ENCODE measurements around the gene PRKAR1B. TPM values are rescaled to one million over a fixed set of nuclear protein-coding genes. Genes with fewer than 3 reads are reported as not detected.

The PRKAR1B gene
- total RNA-seq, 1 experiment from 2014 or later, result 62.0 TPM

- ChIA-PET POLR2A (no interaction called here), CTCF (no interaction called here)
- Histone ChIP-seq H3K9me3 (ENCODE audit: control insufficient read depth, insufficient read depth, low read depth, low read length) (no peaks in the 10 kb centered on the region), H3K27ac (ENCODE audit: low read length) (no peak overlapping the region), H3K4me3 (ENCODE audit: low read depth in 2 of 2, low read length in 2 of 2) (no peak overlapping the region), H3K4me1 (ENCODE audit: control insufficient read depth, insufficient read depth, low read length) (no peaks in the 10 kb centered on the region), H3K36me3 (ENCODE audit: control insufficient read depth, insufficient read depth, low read length) (no peaks in the 10 kb centered on the region), H3K27me3 (ENCODE audit: control insufficient read depth, insufficient read depth, low read length) (no peaks in the 10 kb centered on the region)
- DNase-seq (ENCODE audit: low read depth, low spot score), result no peak
- intact Hi-C loops (cut with micrococcal nuclease; ENCODE audit: unreplicated experiment), result no loop called here
- no TSS peak for BruUV-seq (replicated peaks)
- in situ Hi-C loops (cut with HindIII; ENCODE audit: low pct_unique_long_range_greater_than_20kb, low sequenced_read_pairs), result no loop called here
- TF ChIP-seq TCF7L2 (IDR thresholded peaks at IDR 0.05; ENCODE audit: low read depth, low read length), result no peak
- no peak for TF ChIP-seq CTCF (IDR thresholded peaks at IDR 0.05)
- no peak for TF ChIP-seq POLR2AphosphoS5 (IDR thresholded peaks at IDR 0.05; ENCODE audit: low read depth, low read length)
- TF ChIP-seq, protein P1, sequence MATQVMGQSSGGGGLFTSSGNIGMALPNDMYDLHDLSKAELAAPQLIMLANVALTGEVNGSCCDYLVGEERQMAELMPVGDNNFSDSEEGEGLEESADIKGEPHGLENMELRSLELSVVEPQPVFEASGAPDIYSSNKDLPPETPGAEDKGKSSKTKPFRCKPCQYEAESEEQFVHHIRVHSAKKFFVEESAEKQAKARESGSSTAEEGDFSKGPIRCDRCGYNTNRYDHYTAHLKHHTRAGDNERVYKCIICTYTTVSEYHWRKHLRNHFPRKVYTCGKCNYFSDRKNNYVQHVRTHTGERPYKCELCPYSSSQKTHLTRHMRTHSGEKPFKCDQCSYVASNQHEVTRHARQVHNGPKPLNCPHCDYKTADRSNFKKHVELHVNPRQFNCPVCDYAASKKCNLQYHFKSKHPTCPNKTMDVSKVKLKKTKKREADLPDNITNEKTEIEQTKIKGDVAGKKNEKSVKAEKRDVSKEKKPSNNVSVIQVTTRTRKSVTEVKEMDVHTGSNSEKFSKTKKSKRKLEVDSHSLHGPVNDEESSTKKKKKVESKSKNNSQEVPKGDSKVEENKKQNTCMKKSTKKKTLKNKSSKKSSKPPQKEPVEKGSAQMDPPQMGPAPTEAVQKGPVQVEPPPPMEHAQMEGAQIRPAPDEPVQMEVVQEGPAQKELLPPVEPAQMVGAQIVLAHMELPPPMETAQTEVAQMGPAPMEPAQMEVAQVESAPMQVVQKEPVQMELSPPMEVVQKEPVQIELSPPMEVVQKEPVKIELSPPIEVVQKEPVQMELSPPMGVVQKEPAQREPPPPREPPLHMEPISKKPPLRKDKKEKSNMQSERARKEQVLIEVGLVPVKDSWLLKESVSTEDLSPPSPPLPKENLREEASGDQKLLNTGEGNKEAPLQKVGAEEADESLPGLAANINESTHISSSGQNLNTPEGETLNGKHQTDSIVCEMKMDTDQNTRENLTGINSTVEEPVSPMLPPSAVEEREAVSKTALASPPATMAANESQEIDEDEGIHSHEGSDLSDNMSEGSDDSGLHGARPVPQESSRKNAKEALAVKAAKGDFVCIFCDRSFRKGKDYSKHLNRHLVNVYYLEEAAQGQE (IDR thresholded peaks at IDR 0.05; ENCODE audit: insufficient read depth in 1 of 2, low read depth in 2 of 2, low read length in 1 of 2), result no peak
- no peak for TF ChIP-seq SIN3A (IDR thresholded peaks at IDR 0.05; ENCODE audit: borderline replicate concordance, insufficient read depth, low read depth, low read length)
- no peak for ATAC-seq
Observed at GRCh38 chr7:577278-577665, 149.8 kb downstream of the PRKAR1B start.

GRCh38 chr7:576524-577277 is 150.4 kb downstream of the PRKAR1B start:
- no TSS peak for BruUV-seq (replicated peaks)
- no peaks in the 10 kb centered on the region for H3K36me3 ChIP-seq (ENCODE audit: control insufficient read depth, insufficient read depth, low read length)
- in situ Hi-C loops (cut with HindIII; ENCODE audit: low pct_unique_long_range_greater_than_20kb, low sequenced_read_pairs) (no loop called here), intact Hi-C loops (cut with micrococcal nuclease; ENCODE audit: unreplicated experiment) (no loop called here)
- ChIA-PET POLR2A (no interaction called here), CTCF (interaction anchor here (0.6 kb wide), 1 partner anchor 1330 kb away, joined by 3 read pairs; no protein-coding TSS in a partner anchor)
- no peaks in the 10 kb centered on the region for H3K27me3 ChIP-seq (ENCODE audit: control insufficient read depth, insufficient read depth, low read length)
- H3K9me3 ChIP-seq (ENCODE audit: control insufficient read depth, insufficient read depth, low read depth, low read length), result no peaks in the 10 kb centered on the region
- H3K4me1 ChIP-seq (ENCODE audit: control insufficient read depth, insufficient read depth, low read length), result no peaks in the 10 kb centered on the region
- ATAC-seq (no peak), DNase-seq (ENCODE audit: low read depth, low spot score) (no peak)
- no peak overlapping the region for H3K4me3 ChIP-seq (ENCODE audit: low read depth in 2 of 2, low read length in 2 of 2)
- TF ChIP-seq CTCF (IDR thresholded peaks at IDR 0.05) (no peak), POLR2AphosphoS5 (IDR thresholded peaks at IDR 0.05; ENCODE audit: low read depth, low read length) (no peak), SIN3A (IDR thresholded peaks at IDR 0.05; ENCODE audit: borderline replicate concordance, insufficient read depth, low read depth, low read length) (no peak), TCF7L2 (IDR thresholded peaks at IDR 0.05; ENCODE audit: low read depth, low read length) (no peak)
- TF ChIP-seq, protein P1 (IDR thresholded peaks at IDR 0.05; ENCODE audit: insufficient read depth in 1 of 2, low read depth in 2 of 2, low read length in 1 of 2), result no peak
- no peak overlapping the region for H3K27ac ChIP-seq (ENCODE audit: low read length)
